ENCODE results near the gene SRP9.

The SRP9 gene

DNA sequence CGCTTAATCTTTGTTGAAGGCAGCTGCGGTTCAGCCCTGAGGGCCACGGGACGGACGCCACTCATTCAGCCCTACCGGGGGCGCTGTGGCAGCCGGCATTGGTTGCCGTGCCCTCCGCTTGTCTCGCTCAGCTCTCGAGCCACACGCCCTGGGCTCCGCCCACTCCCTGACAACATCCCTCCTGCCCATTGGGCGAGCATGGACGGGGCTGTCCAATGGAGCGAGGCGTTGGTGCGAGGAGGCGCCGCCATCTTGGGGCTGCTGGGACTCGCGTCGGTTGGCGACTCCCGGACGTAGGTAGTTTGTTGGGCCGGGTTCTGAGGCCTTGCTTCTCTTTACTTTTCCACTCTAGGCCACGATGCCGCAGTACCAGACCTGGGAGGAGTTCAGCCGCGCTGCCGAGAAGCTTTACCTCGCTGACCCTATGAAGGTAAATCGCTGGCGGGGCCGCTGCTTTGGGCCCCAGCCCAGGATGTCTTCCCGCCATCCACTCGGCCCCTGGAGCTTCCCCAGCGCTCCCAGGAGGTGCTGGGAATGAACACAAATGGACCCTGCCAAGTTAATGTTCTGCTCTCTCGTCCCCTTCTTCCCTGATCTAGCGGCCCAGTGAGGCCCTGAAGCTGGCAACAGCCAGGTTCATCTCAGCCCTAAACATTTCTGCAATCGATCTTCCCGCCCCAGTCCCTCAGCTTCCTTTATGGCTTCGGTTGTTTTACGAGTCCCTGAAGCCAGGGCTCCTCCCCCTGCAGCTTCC, at the start of gene SRP9:
Gene SRP9, plus strand, starts transcription at position 244 of the 754 bp plus-strand sequence. Its CDS starts 115 bp downstream, at position 359.
- H3K27ac Mint-ChIP-seq: no peak within 1 kb of the TSS
- H3K4me1 Mint-ChIP-seq (ENCODE audit: low read depth): peaks cover 41% of the 10 kb centered on the region
- peaks cover 26% of the 10 kb centered on the region for H3K36me3 Mint-ChIP-seq (ENCODE audit: low read depth)
- H3K9me3 Mint-ChIP-seq: peaks cover 3% of the 10 kb centered on the region
- no peaks in the 10 kb centered on the region for H3K27me3 Mint-ChIP-seq
- H3K4me3 Mint-ChIP-seq: no peak within 1 kb of the TSS

DNA sequence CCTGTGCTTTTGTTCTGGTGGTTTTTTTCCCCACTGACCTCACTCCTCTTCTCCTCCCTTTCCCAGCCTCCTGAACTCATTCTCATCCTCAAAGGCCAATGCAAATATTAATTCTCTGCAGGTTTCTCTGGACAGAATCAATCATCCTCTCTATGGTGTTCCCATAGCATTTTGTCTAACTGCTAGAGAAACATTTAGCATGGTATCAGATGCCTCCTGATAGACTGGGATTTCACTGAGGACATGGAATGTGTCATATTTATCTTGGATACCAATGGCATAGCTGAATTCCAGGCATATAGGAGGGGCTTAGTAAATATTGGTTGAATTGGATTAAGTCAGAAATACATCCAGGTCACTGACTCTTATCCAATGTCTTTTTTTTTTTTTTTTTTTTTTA, 46.1 kb upstream of the SRP9 start:
- Mint-ChIP-seq H3K9me3 (no peaks in the 10 kb centered on the region), H3K27me3 (no peaks in the 10 kb centered on the region), H3K36me3 (ENCODE audit: low read depth) (no peaks in the 10 kb centered on the region), H3K4me1 (ENCODE audit: low read depth) (no peaks in the 10 kb centered on the region), H3K4me3 (no peak overlapping the region), H3K27ac (no peak overlapping the region)

- H3K27ac Mint-ChIP-seq: no peak overlapping the region
- H3K27me3 Mint-ChIP-seq: no peaks in the 10 kb centered on the region
- H3K36me3 Mint-ChIP-seq (ENCODE audit: low read depth): no peaks in the 10 kb centered on the region
- no peak overlapping the region for H3K4me3 Mint-ChIP-seq
- H3K4me1 Mint-ChIP-seq (ENCODE audit: low read depth): no peaks in the 10 kb centered on the region
- no peaks in the 10 kb centered on the region for H3K9me3 Mint-ChIP-seq
Observed at GRCh38 chr1:225733254-225733653, 44.4 kb upstream of the SRP9 start.

DNA sequence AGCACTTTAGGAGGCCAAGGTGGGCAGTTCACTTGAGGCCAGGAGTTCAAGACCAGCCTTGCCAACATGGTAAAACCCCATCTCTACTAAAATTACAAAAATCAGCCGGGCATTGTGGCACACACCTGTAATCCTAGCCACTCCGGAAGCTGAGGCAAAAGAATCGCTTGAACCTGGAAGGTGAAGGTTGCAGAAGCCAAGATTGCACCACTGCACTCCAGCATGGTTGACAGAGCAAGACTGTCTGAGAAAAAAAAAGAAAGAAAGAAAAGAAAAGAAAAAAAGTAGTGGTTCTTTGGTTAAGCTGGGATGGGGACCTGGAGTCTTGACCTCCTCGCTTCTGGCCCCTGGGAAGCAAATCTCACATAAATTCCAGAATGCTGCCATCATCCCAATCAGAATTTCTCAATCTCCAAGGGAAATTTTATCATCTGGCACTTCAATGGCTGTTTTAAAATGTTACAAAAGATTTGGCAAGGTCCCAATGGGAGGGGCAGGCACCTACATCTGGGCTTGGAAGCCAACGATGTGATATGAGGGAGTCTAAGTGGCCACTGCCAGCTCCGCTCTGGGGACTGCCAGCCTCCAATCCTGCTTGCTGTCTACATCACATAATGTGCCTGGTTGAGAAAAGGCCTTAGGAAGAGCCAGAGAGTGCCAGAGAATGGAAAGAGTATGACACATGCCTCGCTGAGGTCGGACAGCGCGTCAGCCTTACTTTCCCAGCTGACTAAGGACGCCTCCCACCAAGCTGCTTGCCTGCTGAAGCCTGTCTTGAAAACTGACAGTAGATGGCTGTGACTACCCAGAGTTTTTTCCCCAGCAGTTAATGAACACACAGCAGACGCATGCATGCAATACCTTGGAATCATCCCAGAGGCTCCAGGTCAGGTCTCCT, 42.1 kb upstream of the SRP9 start:
- no peaks in the 10 kb centered on the region for H3K36me3 Mint-ChIP-seq (ENCODE audit: low read depth)
- H3K9me3 Mint-ChIP-seq: no peaks in the 10 kb centered on the region

DNA sequence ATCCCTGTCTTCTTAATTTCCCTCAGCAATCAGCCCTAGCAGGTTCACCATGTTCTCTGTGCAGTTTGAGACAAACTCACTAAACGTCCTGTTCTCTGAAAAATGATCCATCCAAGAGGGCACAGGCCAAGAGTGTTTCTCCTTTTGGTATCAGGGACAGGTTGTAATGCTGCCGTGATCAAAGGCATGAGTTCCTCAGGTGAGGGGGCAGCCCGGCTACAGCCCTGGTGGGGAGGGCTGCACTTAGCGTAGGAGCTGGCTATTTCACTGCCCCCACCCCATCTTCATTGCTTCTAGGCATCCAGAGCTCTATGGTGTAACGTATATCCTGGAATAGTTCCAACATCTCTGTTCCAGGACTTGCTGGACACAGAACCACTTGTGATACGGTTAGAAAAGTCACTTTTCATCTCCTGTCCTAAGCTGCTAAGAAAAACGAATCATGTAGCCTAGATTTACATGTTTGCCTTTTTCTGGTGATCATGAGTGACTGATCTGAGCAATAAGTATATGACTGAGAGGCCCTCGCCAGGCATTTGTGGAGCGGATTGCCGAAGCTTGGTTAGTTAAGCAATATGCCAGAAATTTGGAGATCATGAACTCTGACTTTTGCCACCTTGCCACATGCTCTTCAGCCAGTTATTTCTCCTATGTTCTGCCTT, 41.1 kb upstream of the SRP9 start:
- no peak overlapping the region for H3K27ac Mint-ChIP-seq
- H3K4me3 Mint-ChIP-seq: no peak overlapping the region

More for the DNA sequence above, 42.1 kb upstream of the SRP9 start:
- Mint-ChIP-seq H3K27me3 (no peaks in the 10 kb centered on the region), H3K4me1 (ENCODE audit: low read depth) (no peaks in the 10 kb centered on the region), H3K4me3 (no peak overlapping the region), H3K27ac (no peak overlapping the region)

GRCh38 chr1:225737161-225737560, 40.5 kb upstream of the SRP9 start:
- H3K4me3 Mint-ChIP-seq: no peak overlapping the region
- no peaks in the 10 kb centered on the region for H3K4me1 Mint-ChIP-seq (ENCODE audit: low read depth)
- no peaks in the 10 kb centered on the region for H3K9me3 Mint-ChIP-seq
- no peaks in the 10 kb centered on the region for H3K36me3 Mint-ChIP-seq (ENCODE audit: low read depth)
- no peak overlapping the region for H3K27ac Mint-ChIP-seq
- no peaks in the 10 kb centered on the region for H3K27me3 Mint-ChIP-seq

More for the DNA sequence above, 41.1 kb upstream of the SRP9 start:
- Mint-ChIP-seq H3K9me3 (no peaks in the 10 kb centered on the region), H3K4me1 (ENCODE audit: low read depth) (no peaks in the 10 kb centered on the region), H3K36me3 (ENCODE audit: low read depth) (no peaks in the 10 kb centered on the region), H3K27me3 (no peaks in the 10 kb centered on the region)

DNA sequence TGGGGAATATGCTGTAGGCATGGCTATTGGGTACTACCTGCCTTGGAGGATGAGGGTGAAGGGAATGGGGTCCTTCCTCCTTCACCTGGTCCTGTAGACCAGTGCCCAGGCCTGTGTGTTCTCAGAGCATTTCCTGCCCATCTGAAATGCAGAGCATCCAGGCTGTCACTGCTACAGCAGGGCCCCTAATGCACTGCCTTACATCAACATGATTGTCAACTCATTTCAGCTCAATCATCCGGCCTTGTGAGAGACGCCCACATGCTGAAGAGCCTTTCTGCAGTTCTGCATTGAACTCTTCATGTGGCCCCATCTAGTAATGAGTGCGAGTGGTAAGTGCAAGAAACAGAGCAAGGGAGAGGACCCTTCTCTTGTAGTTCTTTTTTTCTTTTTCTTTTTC, 39.8 kb upstream of the SRP9 start:
- Mint-ChIP-seq H3K27me3 (no peaks in the 10 kb centered on the region), H3K27ac (no peak overlapping the region), H3K9me3 (no peaks in the 10 kb centered on the region), H3K36me3 (ENCODE audit: low read depth) (no peaks in the 10 kb centered on the region), H3K4me3 (no peak overlapping the region), H3K4me1 (ENCODE audit: low read depth) (no peaks in the 10 kb centered on the region)

GRCh38 chr1:225738763-225739162, 38.9 kb upstream of the SRP9 start:
- no peaks in the 10 kb centered on the region for H3K27me3 Mint-ChIP-seq
- no peaks in the 10 kb centered on the region for H3K36me3 Mint-ChIP-seq (ENCODE audit: low read depth)
- H3K4me3 Mint-ChIP-seq: no peak overlapping the region
- no peaks in the 10 kb centered on the region for H3K9me3 Mint-ChIP-seq
- H3K27ac Mint-ChIP-seq: no peak overlapping the region
- no peaks in the 10 kb centered on the region for H3K4me1 Mint-ChIP-seq (ENCODE audit: low read depth)

DNA sequence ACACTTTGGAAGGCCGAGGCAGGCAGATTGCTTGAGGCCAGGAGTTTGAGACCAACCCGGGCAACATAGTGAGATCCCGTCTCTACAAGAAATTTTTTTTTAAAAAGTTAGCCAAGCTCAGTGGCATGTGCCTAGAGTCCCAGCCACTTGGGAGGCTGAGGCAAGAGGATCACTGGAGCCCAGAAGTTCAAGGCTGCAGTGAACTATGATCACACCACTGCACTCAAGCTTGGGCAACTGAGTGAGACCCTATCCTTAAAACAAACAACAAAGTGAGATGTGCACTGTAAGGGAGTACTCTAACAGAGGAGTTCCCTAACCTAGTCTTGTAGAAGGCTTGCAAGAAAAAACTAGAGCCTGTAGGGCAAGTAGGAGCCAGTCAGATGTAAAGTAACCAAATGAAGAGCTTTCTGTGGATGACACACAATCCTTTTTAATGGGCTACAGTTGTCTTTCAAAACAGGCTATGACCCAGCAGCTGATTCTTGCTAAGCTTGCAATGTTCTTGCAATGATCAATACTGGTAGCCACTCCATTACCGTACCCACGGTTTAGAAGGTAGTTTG, 38.0 kb upstream of the SRP9 start:
- Mint-ChIP-seq H3K9me3 (no peaks in the 10 kb centered on the region), H3K27me3 (no peaks in the 10 kb centered on the region), H3K4me1 (ENCODE audit: low read depth) (no peaks in the 10 kb centered on the region), H3K4me3 (no peak overlapping the region), H3K36me3 (ENCODE audit: low read depth) (no peaks in the 10 kb centered on the region), H3K27ac (no peak overlapping the region)

GRCh38 chr1:225744745-225745144, 32.9 kb upstream of the SRP9 start:
- Mint-ChIP-seq H3K4me3 (no peak overlapping the region), H3K9me3 (no peaks in the 10 kb centered on the region), H3K4me1 (ENCODE audit: low read depth) (no peaks in the 10 kb centered on the region), H3K27me3 (no peaks in the 10 kb centered on the region), H3K27ac (no peak overlapping the region), H3K36me3 (ENCODE audit: low read depth) (no peaks in the 10 kb centered on the region)

DNA sequence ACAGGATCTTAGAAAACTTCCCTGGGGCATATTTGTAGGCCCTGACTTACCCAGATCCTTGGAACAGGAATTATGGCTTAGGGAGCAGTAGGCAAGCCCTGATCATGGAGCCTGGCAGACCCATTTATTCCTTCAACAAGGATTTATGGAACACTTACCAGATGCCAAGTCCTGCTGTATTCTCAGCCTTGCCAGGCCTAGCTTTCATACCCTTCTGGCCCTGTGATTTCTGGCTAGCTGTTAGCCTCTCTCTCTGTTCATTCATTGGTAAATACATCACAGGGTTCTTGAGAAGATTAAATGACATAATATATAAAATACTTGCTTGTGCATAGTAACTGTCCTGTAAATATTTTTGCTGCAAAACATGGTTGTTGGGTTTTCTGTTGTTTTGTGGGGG, 32.4 kb upstream of the SRP9 start:
- Mint-ChIP-seq H3K36me3 (ENCODE audit: low read depth) (no peaks in the 10 kb centered on the region), H3K27me3 (no peaks in the 10 kb centered on the region), H3K4me3 (no peak overlapping the region), H3K27ac (no peak overlapping the region), H3K9me3 (no peaks in the 10 kb centered on the region), H3K4me1 (ENCODE audit: low read depth) (no peaks in the 10 kb centered on the region)

DNA sequence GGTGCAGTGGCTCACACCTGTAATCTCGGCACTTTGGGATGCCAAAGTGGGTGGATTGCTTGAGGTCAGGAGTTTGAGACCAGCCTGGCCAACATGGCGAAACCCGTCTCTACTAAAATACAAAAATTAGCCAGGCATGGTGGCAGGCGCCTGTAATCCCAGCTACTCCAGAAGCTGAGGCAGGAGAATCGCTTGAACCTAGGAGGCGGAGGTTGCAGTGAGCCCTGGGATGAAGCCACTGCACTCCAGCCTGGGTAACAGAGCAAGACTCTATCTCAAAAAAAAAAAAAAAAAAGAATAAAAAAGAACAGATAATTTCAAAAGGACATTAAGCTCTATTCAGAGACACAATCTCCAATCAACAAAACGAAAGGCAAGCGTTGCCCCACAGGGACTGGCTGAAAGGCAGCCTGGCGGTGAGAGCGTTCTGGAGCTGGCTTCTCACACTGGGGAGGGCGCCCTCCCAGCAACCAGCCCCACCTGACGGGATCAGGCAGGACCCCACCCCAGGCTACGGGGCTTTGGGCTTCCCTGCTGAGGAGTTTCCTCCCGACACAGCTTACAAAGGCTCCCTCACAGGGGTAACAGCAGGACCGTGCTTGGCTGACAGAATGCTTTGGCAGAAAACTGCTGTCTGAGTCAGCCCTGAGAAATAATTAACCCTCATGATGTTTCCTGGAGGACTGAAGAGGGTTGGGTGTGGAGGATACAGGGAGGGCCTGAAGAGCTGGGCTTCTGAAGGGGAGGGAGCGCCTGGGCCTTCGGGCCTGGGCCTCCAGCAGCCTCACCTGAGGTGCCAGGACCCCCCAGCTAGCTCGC, 31.1 kb upstream of the SRP9 start:
- Mint-ChIP-seq H3K9me3 (no peaks in the 10 kb centered on the region), H3K27me3 (no peaks in the 10 kb centered on the region), H3K27ac (no peak overlapping the region), H3K36me3 (ENCODE audit: low read depth) (no peaks in the 10 kb centered on the region), H3K4me1 (ENCODE audit: low read depth) (no peaks in the 10 kb centered on the region), H3K4me3 (no peak overlapping the region)

- Mint-ChIP-seq H3K27me3 (no peaks in the 10 kb centered on the region), H3K36me3 (ENCODE audit: low read depth) (no peaks in the 10 kb centered on the region), H3K9me3 (no peaks in the 10 kb centered on the region), H3K4me3 (no peak overlapping the region), H3K4me1 (ENCODE audit: low read depth) (no peaks in the 10 kb centered on the region), H3K27ac (no peak overlapping the region)
Observed at GRCh38 chr1:225747566-225747965, 30.1 kb upstream of the SRP9 start.

- H3K27ac Mint-ChIP-seq: no peak overlapping the region
- H3K36me3 Mint-ChIP-seq (ENCODE audit: low read depth): no peaks in the 10 kb centered on the region
- no peaks in the 10 kb centered on the region for H3K27me3 Mint-ChIP-seq
- H3K4me3 Mint-ChIP-seq: no peak overlapping the region
- no peaks in the 10 kb centered on the region for H3K4me1 Mint-ChIP-seq (ENCODE audit: low read depth)
- H3K9me3 Mint-ChIP-seq: no peaks in the 10 kb centered on the region
Observed at GRCh38 chr1:225748529-225748928, 29.1 kb upstream of the SRP9 start.

Data from stimulated activated naive CD8-positive, alpha-beta T cell treated with anti-CD3 and anti-CD28 coated beads, Interleukin-15, Interleukin-2, amounts not matched to agents 100 ng/mL and 50 ng/mL, for 24 hours (primary cell).